Liver (tissue), 3 donors: Measurements from ENCODE around the gene RAB6A.
"Not testable (repeated sequence)": the region's sequence is repeated elsewhere in the genome, so short reads cannot be mapped to it uniquely, and the experiment has no call there.

Source experiments
- EGR1 ChIP-seq, 2 donors: IDR thresholded peaks; 2 replicates each; pipeline ENCODE4 v1.6.1; 2016 to 2018; ENCODE audit warnings: antibody characterized with exemption in 2 of 2, low read depth in 2 of 2
- GABPA ChIP-seq, 2 donors: IDR thresholded peaks in 1 of 2; conservative IDR thresholded peaks in 1 of 2; 2 replicates each; pipeline ENCODE4 v1.6.1; 2016; ENCODE audit warnings: antibody characterized with exemption in 2 of 2, mild to moderate bottlenecking in 1 of 2, moderate library complexity in 1 of 2
- JUND ChIP-seq, 2 donors: IDR thresholded peaks; 2 replicates each; pipeline ENCODE4 v1.6.1; 2016; ENCODE audit warnings: antibody characterized with exemption in 2 of 2
- MAX ChIP-seq: IDR thresholded peaks from 2 replicates; pipeline ENCODE4 v1.6.1; 2016; ENCODE audit warnings: antibody characterized with exemption
- TAF1 ChIP-seq: conservative IDR thresholded peaks from 2 replicates; pipeline ENCODE4 v1.6.1; 2016; ENCODE audit warnings: antibody characterized with exemption, mild to moderate bottlenecking
- YY1 ChIP-seq: IDR thresholded peaks from 2 replicates; pipeline ENCODE4 v1.6.1; 2016; ENCODE audit warnings: antibody characterized with exemption, mild to moderate bottlenecking
- TF ChIP-seq, protein P1 (sequence below): fragments of 150-350 bp; IDR thresholded peaks from 2 replicates; pipeline ENCODE4 v1.5.1; 2017; ENCODE audit warnings: improper control_type of control experiment, low read depth, low read length; ENCODE audit not compliant: missing input control
- TF ChIP-seq, protein P2 (sequence below): IDR thresholded peaks from 2 replicates; pipeline ENCODE4 v1.6.1; 2016; ENCODE audit warnings: antibody characterized with exemption
- donor health status: healthy.
- donor health status: healthy.

- TF ChIP-seq JUND (IDR thresholded peaks at IDR 0.05); GABPA (IDR thresholded peaks at IDR 0.05 in 1 of 2, conservative IDR thresholded peaks at IDR 0.05 in 1 of 2); EGR1 (IDR thresholded peaks at IDR 0.05; ENCODE audit: low read depth in 2 of 2); TAF1; YY1; MAX: not testable (repeated sequence)
- TF ChIP-seq, protein P1, sequence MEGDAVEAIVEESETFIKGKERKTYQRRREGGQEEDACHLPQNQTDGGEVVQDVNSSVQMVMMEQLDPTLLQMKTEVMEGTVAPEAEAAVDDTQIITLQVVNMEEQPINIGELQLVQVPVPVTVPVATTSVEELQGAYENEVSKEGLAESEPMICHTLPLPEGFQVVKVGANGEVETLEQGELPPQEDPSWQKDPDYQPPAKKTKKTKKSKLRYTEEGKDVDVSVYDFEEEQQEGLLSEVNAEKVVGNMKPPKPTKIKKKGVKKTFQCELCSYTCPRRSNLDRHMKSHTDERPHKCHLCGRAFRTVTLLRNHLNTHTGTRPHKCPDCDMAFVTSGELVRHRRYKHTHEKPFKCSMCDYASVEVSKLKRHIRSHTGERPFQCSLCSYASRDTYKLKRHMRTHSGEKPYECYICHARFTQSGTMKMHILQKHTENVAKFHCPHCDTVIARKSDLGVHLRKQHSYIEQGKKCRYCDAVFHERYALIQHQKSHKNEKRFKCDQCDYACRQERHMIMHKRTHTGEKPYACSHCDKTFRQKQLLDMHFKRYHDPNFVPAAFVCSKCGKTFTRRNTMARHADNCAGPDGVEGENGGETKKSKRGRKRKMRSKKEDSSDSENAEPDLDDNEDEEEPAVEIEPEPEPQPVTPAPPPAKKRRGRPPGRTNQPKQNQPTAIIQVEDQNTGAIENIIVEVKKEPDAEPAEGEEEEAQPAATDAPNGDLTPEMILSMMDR: not testable (repeated sequence)
- TF ChIP-seq, protein P2, sequence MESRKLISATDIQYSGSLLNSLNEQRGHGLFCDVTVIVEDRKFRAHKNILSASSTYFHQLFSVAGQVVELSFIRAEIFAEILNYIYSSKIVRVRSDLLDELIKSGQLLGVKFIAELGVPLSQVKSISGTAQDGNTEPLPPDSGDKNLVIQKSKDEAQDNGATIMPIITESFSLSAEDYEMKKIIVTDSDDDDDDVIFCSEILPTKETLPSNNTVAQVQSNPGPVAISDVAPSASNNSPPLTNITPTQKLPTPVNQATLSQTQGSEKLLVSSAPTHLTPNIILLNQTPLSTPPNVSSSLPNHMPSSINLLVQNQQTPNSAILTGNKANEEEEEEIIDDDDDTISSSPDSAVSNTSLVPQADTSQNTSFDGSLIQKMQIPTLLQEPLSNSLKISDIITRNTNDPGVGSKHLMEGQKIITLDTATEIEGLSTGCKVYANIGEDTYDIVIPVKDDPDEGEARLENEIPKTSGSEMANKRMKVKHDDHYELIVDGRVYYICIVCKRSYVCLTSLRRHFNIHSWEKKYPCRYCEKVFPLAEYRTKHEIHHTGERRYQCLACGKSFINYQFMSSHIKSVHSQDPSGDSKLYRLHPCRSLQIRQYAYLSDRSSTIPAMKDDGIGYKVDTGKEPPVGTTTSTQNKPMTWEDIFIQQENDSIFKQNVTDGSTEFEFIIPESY: not testable (repeated sequence)
Measured at GRCh38 chr11:73785467-73785866, 24.6 kb upstream of the RAB6A start.
